DLD1 (cell line): ENCODE data around the gene NACC1.

Experiments
- in situ Hi-C: cut with HindIII; loops from 2 replicates; pipeline ENCODE4 v1.10.0; 2017; ENCODE audit warnings: low sequenced_read_pairs

NACC1 gene

DNA sequence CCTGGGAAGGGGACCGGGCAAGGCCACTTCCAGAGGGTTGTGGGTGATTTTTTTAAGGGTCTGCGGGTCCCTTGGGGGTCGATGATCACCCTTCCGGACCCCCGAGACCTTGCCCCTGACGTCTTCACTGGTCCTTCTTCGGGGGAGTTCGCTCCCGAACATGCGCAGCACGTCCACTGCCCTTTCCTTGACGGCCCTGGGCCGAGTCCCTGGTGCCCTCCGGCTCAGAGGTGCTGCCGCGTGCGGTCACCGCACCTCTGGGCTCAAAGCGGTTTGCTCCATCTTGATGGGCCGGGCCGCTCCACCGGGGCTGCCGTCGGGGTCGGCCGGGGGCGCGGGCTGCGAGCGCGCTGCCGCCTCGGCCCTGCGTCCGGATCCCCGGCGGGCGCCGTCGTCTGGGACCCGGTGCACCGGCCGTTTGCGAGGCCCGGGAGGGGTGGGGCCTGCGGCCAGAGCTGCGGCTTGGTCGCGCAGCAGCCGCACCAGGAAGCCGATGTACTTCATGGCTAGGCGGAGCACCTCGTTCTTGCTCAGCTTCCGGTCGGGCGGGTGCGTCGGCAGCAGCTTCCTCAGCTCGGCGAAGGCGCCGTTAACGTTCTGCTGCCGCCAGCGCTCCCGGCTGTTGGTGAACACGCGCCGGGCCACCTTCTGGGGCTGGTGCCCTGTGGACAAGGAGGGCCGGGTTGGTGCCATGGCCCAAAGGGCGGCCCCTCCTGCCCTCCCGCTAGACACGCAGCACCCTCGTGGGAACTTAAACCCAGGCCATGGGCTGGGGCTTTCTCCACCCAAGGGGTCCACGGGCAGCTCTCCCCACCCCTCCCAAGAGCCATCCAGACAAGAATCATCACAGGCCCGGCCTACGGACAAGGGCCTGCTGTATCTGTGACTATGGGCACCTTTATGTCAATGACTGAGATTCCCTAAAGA lies 18.7 kb upstream of the NACC1 start:
- in situ Hi-C loops, result no loop called here

DNA sequence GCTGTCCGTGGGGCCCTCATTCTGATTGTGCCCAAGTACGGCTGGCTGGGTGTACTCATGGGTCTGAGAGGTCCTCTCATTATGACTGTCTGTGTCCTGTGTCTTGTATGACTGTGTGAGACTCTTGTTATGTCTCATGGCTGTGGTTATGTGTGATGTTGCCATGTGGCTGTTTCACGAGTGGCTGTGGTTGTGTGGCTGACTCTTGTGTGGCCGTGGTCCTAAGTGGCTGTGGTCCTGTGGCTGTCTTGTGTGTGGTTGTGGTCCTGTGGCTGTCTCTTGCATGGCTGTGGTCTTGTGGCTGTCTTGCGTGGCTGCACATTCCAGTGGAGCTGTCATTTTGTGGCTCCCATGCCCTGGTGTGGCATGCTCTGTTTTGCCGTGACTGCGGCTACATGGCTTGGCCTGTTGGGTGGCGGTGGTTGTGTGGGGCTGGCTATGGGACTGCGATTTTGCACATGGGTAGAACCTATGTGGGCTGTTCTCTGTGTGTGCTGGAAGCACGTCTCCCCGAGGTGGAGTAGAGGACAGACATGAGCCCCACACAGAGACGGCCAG lies 18.0 kb upstream of the NACC1 start:
- in situ Hi-C loops, result no loop called here

DNA sequence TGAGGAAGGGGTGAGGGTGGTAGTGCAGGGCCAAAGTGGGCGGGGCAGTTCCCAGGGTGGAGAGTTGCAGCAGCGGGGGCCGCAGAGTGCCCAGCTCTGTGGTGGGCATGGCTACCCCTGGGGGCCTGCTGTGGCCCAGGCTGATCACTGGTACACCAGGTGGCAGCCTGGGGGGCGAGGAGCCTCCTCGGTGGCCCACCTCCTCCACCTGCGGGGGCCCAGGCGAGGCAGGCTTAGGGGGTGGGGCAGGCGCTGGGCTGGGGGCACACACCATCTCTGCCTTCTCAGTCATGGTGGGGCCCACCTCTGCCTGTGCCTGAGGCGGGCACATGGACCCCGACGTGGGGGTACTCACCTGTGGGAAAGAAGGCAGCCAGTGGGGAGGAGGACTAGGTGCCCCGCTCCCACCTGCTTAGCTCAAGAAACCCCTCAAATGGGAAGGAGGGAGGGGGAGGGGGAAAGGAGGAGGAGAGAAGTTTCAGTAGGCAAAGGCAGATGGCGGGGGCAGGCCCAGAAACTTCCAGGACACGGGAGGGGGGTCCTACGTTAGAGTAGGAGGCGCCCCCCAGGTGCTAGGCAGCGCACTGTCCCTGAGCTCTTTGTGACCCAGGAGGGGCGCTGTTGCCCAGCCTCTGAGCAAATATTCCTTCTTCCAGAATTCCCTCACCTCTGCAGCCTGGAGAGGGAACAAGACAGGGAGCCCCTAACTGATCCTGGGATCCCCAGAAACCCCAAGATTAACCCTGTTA lies 17.0 kb upstream of the NACC1 start:
- in situ Hi-C loops, result no loop called here

DNA sequence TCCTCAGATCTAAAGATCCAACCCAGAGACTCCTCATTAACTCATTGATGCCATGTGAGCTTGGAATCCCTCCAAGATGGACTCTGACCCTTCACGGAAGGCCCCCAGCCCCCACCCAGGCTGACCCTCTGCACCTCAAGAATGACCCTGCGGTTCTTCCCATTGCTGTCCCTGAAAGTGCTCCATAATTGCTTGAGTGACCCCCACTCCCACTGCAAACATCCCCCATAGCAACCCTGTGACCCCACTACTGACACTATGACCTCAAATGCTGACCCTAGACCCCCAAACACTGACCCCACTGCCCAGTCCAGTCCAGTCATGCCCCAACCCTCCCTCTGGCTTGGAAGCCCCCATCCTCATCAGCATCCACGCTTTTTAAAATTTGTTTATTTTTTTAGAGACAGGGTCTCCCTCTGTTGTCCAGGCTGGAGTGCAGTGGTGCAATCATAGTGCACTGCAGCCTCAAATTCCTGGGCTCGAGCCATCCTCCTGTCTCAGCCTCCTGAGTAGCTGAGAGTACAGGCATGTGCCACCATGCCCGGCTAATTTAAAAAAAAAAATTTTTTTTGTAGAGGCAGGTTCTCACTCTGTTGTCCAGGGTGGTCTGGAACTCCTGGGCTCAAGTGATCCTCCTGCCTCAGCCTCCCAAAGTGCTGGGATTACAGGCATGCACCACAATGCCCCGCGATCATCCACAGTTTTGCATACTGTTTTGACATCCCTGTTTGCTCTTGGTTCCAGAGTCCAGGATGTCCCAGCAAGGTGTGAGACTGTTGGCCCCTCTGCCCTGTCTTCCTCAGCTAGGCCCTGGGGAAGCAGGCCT lies 16.3 kb upstream of the NACC1 start:
- in situ Hi-C loops, result no loop called here

DNA sequence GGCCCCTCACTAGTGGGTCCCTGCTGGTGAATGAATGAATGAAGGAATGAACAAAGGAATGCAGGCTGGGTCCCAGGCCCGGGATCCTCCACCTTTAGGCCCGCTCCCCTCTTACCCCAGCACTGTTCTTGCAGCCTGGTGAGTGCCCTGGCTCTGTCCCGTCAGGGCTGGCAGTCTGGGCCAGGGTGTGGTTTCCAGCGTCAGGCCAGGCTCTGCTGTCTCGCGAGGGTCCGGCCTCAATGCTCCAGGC lies 15.7 kb upstream of the NACC1 start:
- in situ Hi-C loops, result no loop called here

DNA sequence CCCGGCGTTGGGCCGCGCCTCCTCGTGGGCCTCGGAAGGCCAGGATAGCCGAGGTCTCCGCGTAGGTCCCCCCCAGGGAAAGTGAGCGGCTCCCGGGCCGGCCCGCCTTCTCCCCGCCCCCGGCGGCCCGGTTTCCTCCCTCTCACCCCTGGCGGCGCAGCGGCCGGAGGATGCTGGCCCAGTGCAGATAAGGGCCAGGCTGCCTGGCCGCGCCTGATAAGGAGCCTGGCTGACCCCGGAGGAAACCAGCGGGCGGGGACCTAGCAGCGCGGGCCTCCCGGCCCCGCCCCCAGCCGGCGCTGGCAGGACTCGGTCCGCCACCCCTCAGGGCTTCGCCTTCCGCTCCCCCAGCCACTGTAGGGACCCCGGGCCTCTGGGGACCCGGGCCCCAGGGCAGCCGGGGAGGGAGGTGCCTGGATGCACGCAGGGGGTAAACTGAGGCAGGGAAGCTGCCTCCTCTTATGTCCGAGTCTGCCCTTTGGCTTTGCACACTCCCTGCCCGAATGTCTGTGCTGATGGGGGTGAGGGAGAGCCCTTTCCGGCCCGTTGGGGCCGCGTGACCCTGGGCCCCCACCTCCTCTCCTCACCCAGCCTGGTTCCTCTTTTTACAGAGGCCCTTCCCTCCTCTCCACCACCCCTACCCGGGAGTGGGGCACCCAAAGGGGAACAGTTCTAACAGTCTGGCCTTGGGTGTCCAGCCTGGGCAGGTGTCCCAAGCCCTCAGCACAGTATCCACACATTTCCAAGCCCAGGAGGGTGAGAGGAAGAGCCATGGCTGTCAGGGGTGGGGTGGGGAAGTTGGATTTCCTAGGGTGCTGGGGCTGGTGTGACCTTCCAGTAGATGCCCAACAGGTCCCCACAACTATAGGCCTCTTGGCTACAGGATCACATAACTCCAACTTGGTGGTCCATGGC lies 15.1 kb upstream of the NACC1 start, which contains the start of gene LYL1:
Gene LYL1, minus strand, starts transcription at position 193 of the 915 bp plus-strand sequence. CDS start 1,687 bp downstream, outside the sequence.
- in situ Hi-C loops, result no loop called here

DNA sequence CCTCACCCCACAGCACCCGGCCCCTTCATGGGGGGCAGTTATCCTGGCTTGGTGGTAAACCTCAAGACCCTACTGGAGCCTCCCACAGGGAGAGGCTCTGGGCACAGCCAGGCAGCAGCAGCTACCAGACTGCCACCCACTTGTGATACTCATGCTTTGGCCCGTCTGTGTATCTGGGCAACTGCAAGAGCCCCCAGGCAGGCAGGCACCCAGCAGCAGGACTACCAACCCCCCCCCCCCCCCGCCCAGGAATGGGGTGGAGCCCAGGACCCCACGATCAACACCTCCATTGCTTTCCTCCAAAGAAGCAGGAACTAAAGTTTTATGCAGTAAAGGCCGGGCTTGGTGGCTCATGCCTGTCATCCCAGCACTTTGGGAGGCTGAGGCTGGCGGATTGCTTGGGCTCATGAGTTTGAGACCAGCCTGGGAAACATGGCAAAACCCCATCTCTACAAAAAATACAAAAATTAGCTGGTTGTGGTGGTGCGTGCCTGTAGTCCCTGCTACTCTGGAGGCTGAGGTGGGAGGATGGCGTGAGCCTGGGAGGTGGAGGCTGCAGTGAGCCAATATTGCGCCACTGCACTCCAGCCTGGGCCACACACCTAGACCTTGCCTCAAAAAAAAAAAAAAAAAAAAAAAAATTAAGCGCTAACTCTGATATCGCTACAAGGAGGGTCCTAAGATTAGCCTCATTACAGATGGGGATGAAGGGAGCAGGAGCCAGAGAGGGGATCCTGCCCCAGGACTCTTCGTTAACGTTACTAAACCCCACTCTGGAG lies 14.3 kb upstream of the NACC1 start:
- in situ Hi-C loops, result no loop called here

DNA sequence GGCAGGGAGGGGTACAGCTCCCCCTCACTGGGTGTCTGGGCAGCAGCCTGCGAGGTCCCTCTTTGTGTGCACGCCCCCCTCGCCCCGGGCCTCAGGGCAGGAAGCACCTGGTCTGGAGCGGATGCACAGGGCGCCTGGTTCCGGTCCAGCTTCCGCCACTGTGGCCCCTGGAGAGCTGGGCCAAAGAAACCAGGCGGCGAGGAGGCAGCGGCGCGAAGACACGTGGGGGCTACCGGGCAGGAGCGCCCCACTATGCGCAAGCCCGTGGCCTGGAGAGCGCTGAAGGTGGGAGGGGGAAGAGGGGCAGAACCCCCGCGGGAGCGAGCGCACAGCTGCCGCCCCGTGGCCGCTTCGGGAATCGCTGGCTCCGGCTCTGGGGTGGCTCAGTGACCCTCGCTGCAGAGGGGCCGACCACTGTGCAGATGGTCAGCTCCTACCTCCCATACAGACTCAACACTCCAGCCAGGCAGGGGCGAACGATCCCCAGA lies 13.7 kb upstream of the NACC1 start:
- in situ Hi-C loops, result no loop called here

DNA sequence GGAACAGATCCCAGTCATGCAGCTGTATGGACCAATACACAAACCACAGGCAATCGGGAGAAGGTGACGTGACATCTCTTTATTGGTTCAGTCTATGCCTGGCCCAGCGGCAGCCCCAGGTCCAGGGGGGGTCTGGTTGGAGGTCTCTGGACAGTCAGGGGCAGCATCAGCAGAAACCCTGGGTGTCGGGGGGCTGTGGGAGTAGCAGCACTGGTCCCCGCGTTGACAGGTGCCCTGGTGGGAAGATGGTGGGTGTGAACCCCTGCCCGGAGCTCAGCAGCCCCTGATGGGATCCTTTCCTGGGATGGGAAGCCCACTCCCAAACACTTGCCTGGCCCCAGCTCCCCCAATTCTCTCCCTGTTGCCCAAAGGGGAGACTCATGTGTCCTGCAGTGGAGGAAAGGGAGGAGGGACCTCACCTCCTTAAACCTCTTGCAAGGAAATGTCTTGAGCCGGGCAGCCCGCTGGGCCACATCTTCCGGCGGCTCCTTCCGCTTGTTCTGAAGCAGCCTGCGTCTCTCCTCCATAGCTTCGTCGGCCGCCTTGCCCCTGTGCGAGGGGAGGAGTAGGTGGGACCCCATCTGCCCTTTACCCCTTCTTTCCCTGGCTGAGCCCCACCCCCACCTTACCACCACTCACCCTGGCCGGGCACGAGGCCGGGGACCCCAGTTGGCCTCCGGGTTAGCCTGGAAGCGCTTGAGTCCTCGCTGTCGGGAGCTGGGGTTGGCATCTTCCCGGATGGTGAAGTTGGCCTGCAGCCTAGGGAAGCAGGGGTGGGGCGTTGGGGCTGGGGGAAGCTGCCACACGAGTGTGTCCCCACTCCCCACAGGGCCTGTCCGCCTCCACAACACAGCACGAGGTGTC lies 13.0 kb upstream of the NACC1 start:
- in situ Hi-C loops, result no loop called here

DNA sequence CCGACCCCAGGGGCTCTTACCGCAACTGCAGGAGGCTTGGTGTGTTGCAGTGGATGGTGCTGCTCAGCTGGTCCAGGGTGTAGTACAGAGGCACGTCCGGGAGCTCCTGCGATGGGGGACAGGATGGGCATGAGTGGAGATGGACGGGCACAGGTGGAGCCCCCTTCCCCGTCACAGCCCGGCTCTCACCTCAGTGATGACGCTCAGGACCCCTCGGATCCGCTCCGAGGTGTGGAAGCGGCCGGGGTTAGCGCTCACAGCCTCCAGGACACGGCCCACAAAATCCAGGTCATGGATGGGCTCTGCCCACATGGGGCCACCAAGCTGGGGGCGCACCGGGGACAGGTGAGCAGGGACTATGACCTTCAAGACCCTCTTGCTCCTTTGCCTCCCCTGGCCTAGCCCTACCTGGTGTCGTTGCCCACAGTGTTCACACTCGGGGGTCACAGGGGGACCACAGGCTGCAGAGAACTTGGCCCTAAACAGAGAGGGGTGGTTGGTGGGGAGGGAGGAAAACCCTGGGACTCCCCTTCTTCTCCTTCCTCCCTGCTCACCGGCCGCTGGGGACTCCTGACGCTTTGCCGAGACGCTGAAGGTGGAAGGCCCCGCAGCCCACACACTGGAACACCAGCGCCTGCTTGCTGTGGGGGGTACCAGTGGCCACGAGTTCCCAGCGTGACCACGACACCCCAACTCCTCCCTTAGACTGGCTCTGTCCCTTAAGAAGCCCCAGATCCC lies 8.5 kb upstream of the NACC1 start:
- in situ Hi-C loops, result no loop called here

DNA sequence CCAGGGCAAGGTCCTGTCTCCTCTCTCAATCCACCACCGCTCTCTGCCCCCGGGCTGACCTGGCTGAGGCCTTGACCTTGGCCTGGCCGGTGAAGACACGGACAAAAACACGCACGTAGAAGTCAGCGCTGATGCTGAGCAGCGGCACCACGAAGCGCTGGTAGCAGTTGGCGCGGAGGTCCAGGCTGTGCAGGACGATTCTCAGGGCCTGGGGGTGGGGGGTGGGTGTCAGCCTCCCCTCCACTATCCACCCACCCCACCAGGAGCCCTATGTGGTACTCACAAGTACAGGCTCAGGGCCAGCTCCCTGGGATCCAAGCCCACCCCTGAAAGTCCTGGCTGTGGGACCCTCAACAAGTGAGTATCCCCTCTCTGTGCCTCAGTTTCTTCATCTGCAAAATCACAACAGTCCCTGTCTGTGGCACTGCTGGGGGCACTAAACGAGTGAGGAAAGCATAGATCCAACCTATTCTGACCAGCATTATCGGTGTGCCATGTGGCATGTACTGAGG lies 7.9 kb upstream of the NACC1 start:
- in situ Hi-C loops, result no loop called here

DNA sequence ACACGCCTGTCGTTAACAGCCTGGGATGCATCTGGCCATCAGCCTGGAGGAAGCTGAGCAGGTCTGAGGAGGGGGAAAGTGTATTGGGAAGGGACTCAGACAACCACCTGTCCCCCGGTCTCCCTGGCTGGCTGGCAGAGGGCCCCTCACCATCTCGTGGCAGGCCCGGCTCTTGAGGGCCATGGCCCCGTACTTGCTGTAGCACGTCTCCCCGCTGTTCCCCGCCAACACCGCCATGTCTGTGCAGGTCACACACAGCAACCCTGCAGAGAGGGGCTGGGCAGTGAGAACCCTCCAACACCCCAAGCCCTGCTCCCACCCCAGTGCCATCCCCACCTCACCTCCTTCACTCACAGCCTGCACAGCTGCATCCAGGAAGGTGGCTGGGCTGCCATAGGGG lies 5.5 kb upstream of the NACC1 start:
- in situ Hi-C loops, result no loop called here

DNA sequence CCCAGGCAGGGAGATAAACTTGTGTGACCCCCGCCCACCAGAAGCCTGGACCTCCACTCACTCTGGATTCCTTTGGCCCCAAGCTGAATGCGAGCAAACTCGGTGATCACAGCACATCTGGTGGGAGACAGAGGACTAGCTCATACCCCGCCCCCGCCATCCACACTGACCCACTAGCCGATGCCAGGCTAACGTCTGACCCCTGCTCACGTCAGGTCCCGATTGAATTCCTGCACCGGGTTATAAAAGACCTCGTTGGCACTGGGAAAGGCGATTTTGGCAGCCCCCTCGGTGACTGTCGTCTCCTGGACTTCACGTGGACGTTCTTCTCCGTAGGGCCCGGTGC lies 2.2 kb upstream of the NACC1 start:
- in situ Hi-C loops, result no loop called here

DNA sequence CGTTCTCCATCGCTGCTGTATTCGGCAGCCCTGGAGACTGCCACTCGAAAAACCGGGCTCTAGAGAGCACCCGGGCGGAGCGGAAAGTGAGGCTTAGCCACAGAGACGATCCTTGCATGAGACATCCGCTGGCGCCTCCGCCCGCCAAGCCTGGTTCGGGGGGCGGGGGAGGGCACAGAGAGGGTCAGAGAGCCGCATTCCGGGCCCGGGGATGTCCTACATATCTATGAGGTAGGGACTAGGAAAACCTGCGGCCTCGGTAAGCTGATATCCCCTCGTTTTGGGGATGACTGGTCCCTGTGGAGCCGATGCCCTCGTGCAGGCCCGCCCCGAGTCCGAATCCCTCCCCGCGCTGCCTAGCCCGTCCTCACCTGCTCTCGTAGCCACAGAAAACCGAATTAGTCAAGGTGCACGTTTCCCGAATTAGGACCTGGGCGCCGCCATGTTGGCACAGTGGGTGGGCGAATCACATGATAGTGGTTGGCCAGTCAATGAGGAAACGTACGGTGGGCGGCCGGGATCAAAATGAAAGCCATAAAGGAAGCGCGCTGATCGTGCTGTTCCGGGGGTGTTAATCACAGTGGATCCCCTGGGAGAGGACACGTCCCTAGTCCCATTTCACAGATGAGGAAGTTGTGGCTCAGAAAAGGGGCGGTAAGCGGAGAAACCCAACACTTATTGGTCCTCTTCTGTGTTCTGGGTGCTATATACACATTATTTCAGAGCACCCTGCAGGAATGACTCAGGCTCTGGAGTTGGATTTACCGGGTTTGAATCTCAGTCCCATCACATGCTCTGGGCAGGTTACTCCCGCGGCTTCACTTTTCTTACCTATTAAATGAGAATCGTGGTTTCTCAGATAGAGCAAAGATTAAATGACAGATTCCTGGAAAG lies 1.5 kb upstream of the NACC1 start, which contains the start of gene TRMT1:
Gene TRMT1, minus strand, starts transcription at position 459 of the 894 bp plus-strand sequence. Its CDS starts 341 bp downstream, at position 118.
- in situ Hi-C loops, result no loop called here

DNA sequence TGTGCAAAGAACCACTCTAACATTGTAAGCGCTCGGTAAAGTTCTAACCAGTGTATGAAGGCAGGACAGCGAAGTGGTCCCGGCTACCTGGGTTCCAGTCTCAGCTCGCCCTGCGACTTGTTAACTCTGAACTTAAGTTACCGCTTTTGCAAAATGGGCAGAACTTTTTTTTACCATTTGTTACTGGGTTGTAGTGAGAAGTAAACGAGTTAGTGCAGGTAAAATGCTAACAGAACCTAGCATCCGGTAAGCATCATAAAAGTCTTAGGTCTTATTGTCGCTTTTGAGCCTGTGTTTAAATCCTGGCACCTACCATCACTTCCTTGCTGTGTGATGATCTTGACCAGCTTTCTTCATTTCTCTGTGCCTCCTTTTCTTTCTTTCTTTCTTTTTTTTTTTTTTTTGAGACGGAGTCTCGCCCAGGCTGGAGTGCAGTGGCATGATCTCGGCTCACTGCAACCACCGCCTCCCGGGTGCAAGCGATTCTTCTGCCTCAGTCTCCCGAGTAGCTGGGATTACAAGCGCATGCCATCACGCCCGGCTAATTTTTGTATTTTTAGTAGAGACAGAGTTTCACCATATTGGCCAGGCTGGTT lies 790 bp upstream of the NACC1 start:
- in situ Hi-C loops, result no loop called here
